WTC11 (cell line): ENCODE data around the gene TREH. TPM values are rescaled to one million over a fixed set of nuclear protein-coding genes. Genes with fewer than 3 reads are reported as not detected.
A peak's percentile ranks its signal among the peaks of the same experiment; 100 is the strongest.
"Not testable (repeated sequence)": the region's sequence is repeated elsewhere in the genome, so short reads cannot be mapped to it uniquely, and the experiment has no call there.

Experiments
- ATAC-seq: fragments of 200-7000 bp; cut with Tn5 transposase; 2 replicates; pipeline ENCODE4 v1.10.0; 2021; ENCODE audit warnings: mild to moderate bottlenecking, moderate library complexity
- CTCF ChIA-PET: fragments of 300-600 bp; sonication (Branson Sonifier 250); formaldehyde crosslinking; loops from one replicate; lab custom pipeline; 2021; ENCODE audit warnings: antibody characterized with exemption; lab: Charles Lee
- POLR2A ChIA-PET: fragments of 350-600 bp; sonication (Branson Sonifier 250); formaldehyde crosslinking; loops from one replicate; lab custom pipeline; 2021; ENCODE audit warnings: antibody characterized with exemption; lab: Charles Lee
- DNase-seq: peaks from one replicate; pipeline ENCODE4 v3.0.0; 2021; ENCODE audit warnings: low spot score
- H3K27ac Mint-ChIP-seq: 2 replicates; pipeline ENCODE4 v1.8.0; 2021; ENCODE audit warnings: mixed read lengths
- H3K27me3 Mint-ChIP-seq: 2 replicates; pipeline ENCODE4 v1.8.0; 2021; ENCODE audit warnings: low read depth, mild to moderate bottlenecking, moderate library complexity, mixed read lengths
- H3K36me3 Mint-ChIP-seq: 2 replicates; pipeline ENCODE4 v1.8.0; 2021; ENCODE audit warnings: mixed read lengths
- H3K4me1 Mint-ChIP-seq: 2 replicates; pipeline ENCODE4 v1.8.0; 2022; ENCODE audit warnings: mixed read lengths
- H3K4me3 Mint-ChIP-seq: 2 replicates; pipeline ENCODE4 v1.8.0; 2021; ENCODE audit warnings: mild to moderate bottlenecking, moderate library complexity, mixed read lengths
- H3K9me3 Mint-ChIP-seq: 2 replicates; pipeline ENCODE4 v1.8.0; 2021; ENCODE audit warnings: mixed read lengths
- ATF1 ChIP-seq: sonication (generic); formaldehyde crosslinking; IDR thresholded peaks from 2 replicates; pipeline ENCODE4 v1.8.1; 2023; ENCODE audit warnings: mild to moderate bottlenecking, moderate library complexity, missing genetic modification reagents
- ELF4 ChIP-seq: sonication (generic); formaldehyde crosslinking; IDR thresholded peaks from 2 replicates; pipeline ENCODE4 v1.8.1; 2022; ENCODE audit warnings: low read depth, mild to moderate bottlenecking, moderate library complexity, missing genetic modification reagents
- FOXJ3 ChIP-seq: sonication (generic); formaldehyde crosslinking; IDR thresholded peaks from 2 replicates; pipeline ENCODE4 v1.9.0; 2021; ENCODE audit warnings: missing genetic modification reagents, mild to moderate bottlenecking, borderline replicate concordance
- FOXP1 ChIP-seq: sonication (generic); formaldehyde crosslinking; IDR thresholded peaks from 2 replicates; pipeline ENCODE4 v1.8.0; 2022; ENCODE audit warnings: missing genetic modification reagents, mild to moderate bottlenecking, moderate library complexity, borderline replicate concordance
- HMGA2 ChIP-seq: fragments of 250-450 bp; sonication (Bioruptor Pico); IDR thresholded peaks from 2 replicates; pipeline ENCODE4 v1.4.0; 2021; ENCODE audit warnings: mild to moderate bottlenecking, moderate library complexity
- IRF1 ChIP-seq: sonication (generic); formaldehyde crosslinking; IDR thresholded peaks from 2 replicates; pipeline ENCODE4 v1.8.0; 2023; ENCODE audit warnings: missing genetic modification reagents
- JUN ChIP-seq: sonication (generic); formaldehyde crosslinking; IDR thresholded peaks from 2 replicates; pipeline ENCODE4 v1.8.0; 2023; ENCODE audit warnings: mild to moderate bottlenecking, missing genetic modification reagents
- MAX ChIP-seq: sonication (generic); formaldehyde crosslinking; IDR thresholded peaks from 2 replicates; pipeline ENCODE4 v1.8.0; 2022; ENCODE audit warnings: mild to moderate bottlenecking, missing genetic modification reagents
- MYBL2 ChIP-seq: sonication (generic); formaldehyde crosslinking; IDR thresholded peaks from 2 replicates; pipeline ENCODE4 v1.8.1; 2023; ENCODE audit warnings: mild to moderate bottlenecking, moderate library complexity, missing genetic modification reagents
- NFATC4 ChIP-seq: fragments of 250-450 bp; sonication (Bioruptor Pico); IDR thresholded peaks from 2 replicates; pipeline ENCODE4 v1.9.0; 2021; ENCODE audit warnings: mild to moderate bottlenecking
- NR1H2 ChIP-seq: sonication (generic); formaldehyde crosslinking; IDR thresholded peaks from 2 replicates; pipeline ENCODE4 v1.9.0; 2021; ENCODE audit warnings: mild to moderate bottlenecking, moderate library complexity, missing genetic modification reagents
- NR3C1 ChIP-seq: sonication (generic); formaldehyde crosslinking; conservative IDR thresholded peaks from 2 replicates; pipeline ENCODE4 v1.8.1; 2023; ENCODE audit warnings: low read depth, mild to moderate bottlenecking, missing genetic modification reagents
- OVOL2 ChIP-seq: fragments of 250-450 bp; sonication (Bioruptor Pico); IDR thresholded peaks from 2 replicates; pipeline ENCODE4 v1.9.0; 2021; ENCODE audit warnings: mild to moderate bottlenecking, borderline replicate concordance
- RELA ChIP-seq: sonication (generic); formaldehyde crosslinking; IDR thresholded peaks from 2 replicates; pipeline ENCODE4 v1.8.1; 2022; ENCODE audit warnings: missing genetic modification reagents, mild to moderate bottlenecking, borderline replicate concordance
- RORB ChIP-seq: fragments of 250-450 bp; sonication (Bioruptor Pico); IDR thresholded peaks from 2 replicates; pipeline ENCODE4 v1.9.0; 2021; ENCODE audit warnings: mild to moderate bottlenecking
- SP1 ChIP-seq: sonication (generic); formaldehyde crosslinking; conservative IDR thresholded peaks from 2 replicates; pipeline ENCODE4 v1.8.1; 2022; ENCODE audit warnings: missing genetic modification reagents
- TCF7 ChIP-seq: sonication (generic); formaldehyde crosslinking; IDR thresholded peaks from 2 replicates; pipeline ENCODE4 v1.8.0; 2022; ENCODE audit warnings: mild to moderate bottlenecking, low read depth, missing genetic modification reagents, moderate library complexity
- TEAD4 ChIP-seq: sonication (generic); formaldehyde crosslinking; IDR thresholded peaks from 2 replicates; pipeline ENCODE4 v1.8.0; 2022; ENCODE audit warnings: mild to moderate bottlenecking, missing genetic modification reagents
- TP53 ChIP-seq: sonication (generic); formaldehyde crosslinking; IDR thresholded peaks from 2 replicates; pipeline ENCODE4 v1.8.1; 2023; ENCODE audit warnings: mild to moderate bottlenecking, missing genetic modification reagents
- ZNF121 ChIP-seq: sonication (generic); formaldehyde crosslinking; IDR thresholded peaks from 2 replicates; pipeline ENCODE4 v1.8.0; 2023; ENCODE audit warnings: missing genetic modification reagents
- ZNF396 ChIP-seq: fragments of 250-450 bp; sonication (Bioruptor Pico); IDR thresholded peaks from 2 replicates; pipeline ENCODE4 v1.8.0; 2021; ENCODE audit warnings: mild to moderate bottlenecking, moderate library complexity, borderline replicate concordance
- total RNA-seq: library from RNA; stranded (reverse); gene quantifications from 3 replicates; pipeline ENCODE4 v1.2.3, GENCODE V29; 2021
- TF ChIP-seq, protein P1 (sequence below): sonication (generic); formaldehyde crosslinking; IDR thresholded peaks from 2 replicates; pipeline ENCODE4 v1.8.1; 2022; ENCODE audit warnings: mild to moderate bottlenecking, missing genetic modification reagents, moderate library complexity, borderline replicate concordance
- TF ChIP-seq, protein P2 (sequence below): sonication (generic); formaldehyde crosslinking; IDR thresholded peaks from 2 replicates; pipeline ENCODE4 v1.8.0; 2023; ENCODE audit warnings: mild to moderate bottlenecking, missing genetic modification reagents
- TF ChIP-seq, protein P3 (sequence below): sonication (generic); formaldehyde crosslinking; IDR thresholded peaks from 2 replicates; pipeline ENCODE4 v1.8.1; 2023; ENCODE audit warnings: mild to moderate bottlenecking, moderate library complexity, missing genetic modification reagents
- TF ChIP-seq, protein P4 (sequence below): fragments of 250-450 bp; sonication (Bioruptor Pico); IDR thresholded peaks from 2 replicates; pipeline ENCODE4 v1.9.0; 2021; ENCODE audit warnings: moderate library complexity, mild to moderate bottlenecking, inconsistent platforms, borderline replicate concordance
- TF ChIP-seq, protein P5 (sequence below): sonication (generic); formaldehyde crosslinking; IDR thresholded peaks from 2 replicates; pipeline ENCODE4 v1.8.1; 2023; ENCODE audit warnings: mild to moderate bottlenecking, missing genetic modification reagents

TREH gene
- total RNA-seq, 1 experiment from 2014 or later, result not detected

GRCh38 chr11:118611433-118611795, 68.0 kb downstream of the TREH start:
- H3K4me3 Mint-ChIP-seq, result peak overlapping the region; percentile 56
- H3K9me3 Mint-ChIP-seq, ATAC-seq, POLR2A ChIA-PET, H3K27ac Mint-ChIP-seq, DNase-seq, H3K36me3 Mint-ChIP-seq: not testable (repeated sequence)
- peaks cover 57% of the 10 kb centered on the region for H3K27me3 Mint-ChIP-seq
- CTCF ChIA-PET, result interaction anchor here (1.7 to 12.5 kb wide), 5 partner anchors 10 to 48 kb away, joined by 7 to 127 read pairs (median 64); no protein-coding TSS in a partner anchor
- H3K4me1 Mint-ChIP-seq, result peaks cover 60% of the 10 kb centered on the region

GRCh38 chr11:118610773-118611432, 68.5 kb downstream of the TREH start:
- ATAC-seq (peak; percentile 41), DNase-seq (peak; percentile 95)
- H3K4me1 Mint-ChIP-seq, result peaks cover 60% of the 10 kb centered on the region
- H3K27me3 Mint-ChIP-seq, result peaks cover 62% of the 10 kb centered on the region
- no peak overlapping the region for H3K27ac Mint-ChIP-seq
- peak overlapping the region; percentile 57 for H3K4me3 Mint-ChIP-seq
- no peaks in the 10 kb centered on the region for H3K9me3 Mint-ChIP-seq
- ChIA-PET CTCF (interaction anchor here (0.9 to 12.5 kb wide), 9 partner anchors 8 to 55 kb away, joined by 3 to 127 read pairs (median 13); no protein-coding TSS in a partner anchor), POLR2A (interaction anchor here (1.2 kb wide), 2 partner anchors 14 to 24 kb away, joined by 3 to 5 read pairs; no protein-coding TSS in a partner anchor)
- no peaks in the 10 kb centered on the region; the same call in 1 of the 2 replicates for H3K36me3 Mint-ChIP-seq
- TF ChIP-seq, protein P1, sequence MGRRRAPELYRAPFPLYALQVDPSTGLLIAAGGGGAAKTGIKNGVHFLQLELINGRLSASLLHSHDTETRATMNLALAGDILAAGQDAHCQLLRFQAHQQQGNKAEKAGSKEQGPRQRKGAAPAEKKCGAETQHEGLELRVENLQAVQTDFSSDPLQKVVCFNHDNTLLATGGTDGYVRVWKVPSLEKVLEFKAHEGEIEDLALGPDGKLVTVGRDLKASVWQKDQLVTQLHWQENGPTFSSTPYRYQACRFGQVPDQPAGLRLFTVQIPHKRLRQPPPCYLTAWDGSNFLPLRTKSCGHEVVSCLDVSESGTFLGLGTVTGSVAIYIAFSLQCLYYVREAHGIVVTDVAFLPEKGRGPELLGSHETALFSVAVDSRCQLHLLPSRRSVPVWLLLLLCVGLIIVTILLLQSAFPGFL, result no peak
- TF ChIP-seq MAX (CRISPR knock-in tag) (no peak), ZNF396 (no peak), FOXP1 (CRISPR knock-in tag) (no peak; the same call in 1 of the 2 replicates), TCF7 (no peak), NR3C1 (CRISPR knock-in tag) (no peak), HMGA2 (no peak), RELA (CRISPR knock-in tag) (0 out of 2 replicates have a peak, but pooled peaks have one; percentile 43), FOXJ3 (CRISPR knock-in tag) (no peak), NR1H2 (CRISPR knock-in tag) (no peak), SP1 (CRISPR knock-in tag) (peak; percentile 62; the same call in 1 of the 2 replicates), IRF1 (CRISPR knock-in tag) (no peak), ELF4 (CRISPR knock-in tag) (no peak), JUN (CRISPR knock-in tag) (no peak), TP53 (CRISPR knock-in tag) (0 out of 2 replicates have a peak, but pooled peaks have one; percentile 33), ATF1 (CRISPR knock-in tag) (no peak), RORB (CRISPR knock-in tag) (no peak), NFATC4 (CRISPR knock-in tag) (no peak), ZNF121 (CRISPR knock-in tag) (peak; percentile 100), MYBL2 (CRISPR knock-in tag) (no peak), TEAD4 (CRISPR knock-in tag) (no peak), OVOL2 (no peak)
- TF ChIP-seq, protein P2, sequence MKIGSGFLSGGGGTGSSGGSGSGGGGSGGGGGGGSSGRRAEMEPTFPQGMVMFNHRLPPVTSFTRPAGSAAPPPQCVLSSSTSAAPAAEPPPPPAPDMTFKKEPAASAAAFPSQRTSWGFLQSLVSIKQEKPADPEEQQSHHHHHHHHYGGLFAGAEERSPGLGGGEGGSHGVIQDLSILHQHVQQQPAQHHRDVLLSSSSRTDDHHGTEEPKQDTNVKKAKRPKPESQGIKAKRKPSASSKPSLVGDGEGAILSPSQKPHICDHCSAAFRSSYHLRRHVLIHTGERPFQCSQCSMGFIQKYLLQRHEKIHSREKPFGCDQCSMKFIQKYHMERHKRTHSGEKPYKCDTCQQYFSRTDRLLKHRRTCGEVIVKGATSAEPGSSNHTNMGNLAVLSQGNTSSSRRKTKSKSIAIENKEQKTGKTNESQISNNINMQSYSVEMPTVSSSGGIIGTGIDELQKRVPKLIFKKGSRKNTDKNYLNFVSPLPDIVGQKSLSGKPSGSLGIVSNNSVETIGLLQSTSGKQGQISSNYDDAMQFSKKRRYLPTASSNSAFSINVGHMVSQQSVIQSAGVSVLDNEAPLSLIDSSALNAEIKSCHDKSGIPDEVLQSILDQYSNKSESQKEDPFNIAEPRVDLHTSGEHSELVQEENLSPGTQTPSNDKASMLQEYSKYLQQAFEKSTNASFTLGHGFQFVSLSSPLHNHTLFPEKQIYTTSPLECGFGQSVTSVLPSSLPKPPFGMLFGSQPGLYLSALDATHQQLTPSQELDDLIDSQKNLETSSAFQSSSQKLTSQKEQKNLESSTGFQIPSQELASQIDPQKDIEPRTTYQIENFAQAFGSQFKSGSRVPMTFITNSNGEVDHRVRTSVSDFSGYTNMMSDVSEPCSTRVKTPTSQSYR (CRISPR knock-in tag), result 0 out of 2 replicates have a peak, but pooled peaks have one; percentile 16
- TF ChIP-seq, protein P3, sequence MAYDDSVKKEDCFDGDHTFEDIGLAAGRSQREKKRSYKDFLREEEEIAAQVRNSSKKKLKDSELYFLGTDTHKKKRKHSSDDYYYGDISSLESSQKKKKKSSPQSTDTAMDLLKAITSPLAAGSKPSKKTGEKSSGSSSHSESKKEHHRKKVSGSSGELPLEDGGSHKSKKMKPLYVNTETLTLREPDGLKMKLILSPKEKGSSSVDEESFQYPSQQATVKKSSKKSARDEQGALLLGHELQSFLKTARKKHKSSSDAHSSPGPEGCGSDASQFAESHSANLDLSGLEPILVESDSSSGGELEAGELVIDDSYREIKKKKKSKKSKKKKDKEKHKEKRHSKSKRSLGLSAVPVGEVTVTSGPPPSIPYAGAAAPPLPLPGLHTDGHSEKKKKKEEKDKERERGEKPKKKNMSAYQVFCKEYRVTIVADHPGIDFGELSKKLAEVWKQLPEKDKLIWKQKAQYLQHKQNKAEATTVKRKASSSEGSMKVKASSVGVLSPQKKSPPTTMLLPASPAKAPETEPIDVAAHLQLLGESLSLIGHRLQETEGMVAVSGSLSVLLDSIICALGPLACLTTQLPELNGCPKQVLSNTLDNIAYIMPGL (CRISPR knock-in tag), result peak; percentile 93; the same call in 1 of the 2 replicates
- TF ChIP-seq, protein P4, sequence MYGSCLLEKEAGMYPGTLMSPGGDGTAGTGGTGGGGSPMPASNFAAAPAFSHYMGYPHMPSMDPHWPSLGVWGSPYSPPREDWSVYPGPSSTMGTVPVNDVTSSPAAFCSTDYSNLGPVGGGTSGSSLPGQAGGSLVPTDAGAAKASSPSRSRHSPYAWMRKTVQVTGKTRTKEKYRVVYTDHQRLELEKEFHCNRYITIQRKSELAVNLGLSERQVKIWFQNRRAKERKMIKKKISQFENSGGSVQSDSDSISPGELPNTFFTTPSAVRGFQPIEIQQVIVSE (CRISPR knock-in tag), result no peak
- TF ChIP-seq, protein P5, sequence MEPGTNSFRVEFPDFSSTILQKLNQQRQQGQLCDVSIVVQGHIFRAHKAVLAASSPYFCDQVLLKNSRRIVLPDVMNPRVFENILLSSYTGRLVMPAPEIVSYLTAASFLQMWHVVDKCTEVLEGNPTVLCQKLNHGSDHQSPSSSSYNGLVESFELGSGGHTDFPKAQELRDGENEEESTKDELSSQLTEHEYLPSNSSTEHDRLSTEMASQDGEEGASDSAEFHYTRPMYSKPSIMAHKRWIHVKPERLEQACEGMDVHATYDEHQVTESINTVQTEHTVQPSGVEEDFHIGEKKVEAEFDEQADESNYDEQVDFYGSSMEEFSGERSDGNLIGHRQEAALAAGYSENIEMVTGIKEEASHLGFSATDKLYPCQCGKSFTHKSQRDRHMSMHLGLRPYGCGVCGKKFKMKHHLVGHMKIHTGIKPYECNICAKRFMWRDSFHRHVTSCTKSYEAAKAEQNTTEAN, result peak; percentile 74; the same call in 1 of the 2 replicates
